SK-N-SH treated with all-trans-retinoic acid at 6 μM for 48 hours (cell line): ENCODE results near the gene TRMT61A.

ENCODE experiments used
- ATAC-seq: fragments of 200-7000 bp; cut with Tn5 transposase; 3 replicates; pipeline ENCODE4 v1.9.1; 2020; ENCODE audit warnings: mild to moderate bottlenecking, moderate library complexity
- ARNTL ChIP-seq: fragments of 450-650 bp; formaldehyde crosslinking; IDR thresholded peaks from 2 replicates; pipeline ENCODE4 v1.5.0; 2020; ENCODE audit warnings: low read depth, mild to moderate bottlenecking, moderate library complexity, borderline replicate concordance
- BACH2 ChIP-seq: fragments of 250-450 bp; sonication (Bioruptor Pico); IDR thresholded peaks from 2 replicates; pipeline ENCODE4 v1.9.0; 2021; ENCODE audit warnings: mild to moderate bottlenecking, borderline replicate concordance
- CREB5 ChIP-seq: fragments of 250-450 bp; sonication (Bioruptor Pico); IDR thresholded peaks from 2 replicates; pipeline ENCODE4 v1.5.1; 2020; ENCODE audit warnings: low read depth, mild to moderate bottlenecking, moderate library complexity
- CSDC2 ChIP-seq: fragments of 250-450 bp; sonication (Bioruptor Pico); IDR thresholded peaks from 2 replicates; pipeline ENCODE4 v1.5.0; 2020; ENCODE audit warnings: mild to moderate bottlenecking, moderate library complexity
- ESRRG ChIP-seq: fragments of 250-450 bp; sonication (Bioruptor Pico); IDR thresholded peaks from 2 replicates; pipeline ENCODE4 v1.6.1; 2021; ENCODE audit warnings: mild to moderate bottlenecking
- GLIS3 ChIP-seq: fragments of 250-450 bp; sonication (Bioruptor Pico); IDR thresholded peaks from 2 replicates; pipeline ENCODE4 v1.5.0; 2020; ENCODE audit warnings: mild to moderate bottlenecking, moderate library complexity
- ISL1 ChIP-seq: fragments of 250-450 bp; sonication (Bioruptor Pico); IDR thresholded peaks from 2 replicates; pipeline ENCODE4 v2.1.2; 2022; ENCODE audit warnings: mild to moderate bottlenecking, moderate library complexity
- OSR1 ChIP-seq: fragments of 250-450 bp; sonication (Bioruptor Pico); IDR thresholded peaks from 2 replicates; pipeline ENCODE4 v1.8.0; 2022; ENCODE audit warnings: moderate library complexity, mild to moderate bottlenecking, inconsistent platforms
- PATZ1 ChIP-seq: fragments of 250-450 bp; sonication (Bioruptor Pico); IDR thresholded peaks from 2 replicates; pipeline ENCODE4 v1.8.0; 2020; ENCODE audit warnings: mild to moderate bottlenecking, moderate library complexity, borderline replicate concordance
- POU6F1 ChIP-seq: fragments of 250-450 bp; sonication (Bioruptor Pico); IDR thresholded peaks from 2 replicates; pipeline ENCODE4 v1.8.0; 2021; ENCODE audit warnings: low read depth, mild to moderate bottlenecking, moderate library complexity, borderline replicate concordance
- PPARA ChIP-seq: fragments of 250-450 bp; sonication (Bioruptor Pico); IDR thresholded peaks from 2 replicates; pipeline ENCODE4 v1.5.0; 2020; ENCODE audit warnings: mild to moderate bottlenecking, borderline replicate concordance
- RARB ChIP-seq: fragments of 250-450 bp; sonication (Bioruptor Pico); IDR thresholded peaks from 2 replicates; pipeline ENCODE4 v1.8.0; 2021; ENCODE audit warnings: mild to moderate bottlenecking, moderate library complexity
- SNAI2 ChIP-seq: fragments of 250-450 bp; sonication (Bioruptor Pico); IDR thresholded peaks from 2 replicates; pipeline ENCODE4 v1.5.0; 2020; ENCODE audit warnings: mild to moderate bottlenecking, moderate library complexity
- TCF4 ChIP-seq: fragments of 250-450 bp; sonication (Bioruptor Pico); IDR thresholded peaks from 2 replicates; pipeline ENCODE4 v1.8.0; 2021; ENCODE audit warnings: mild to moderate bottlenecking, moderate library complexity, borderline replicate concordance
- TOX ChIP-seq: fragments of 250-450 bp; sonication (Bioruptor Pico); IDR thresholded peaks from 2 replicates; pipeline ENCODE4 v1.8.0; 2021; ENCODE audit warnings: mild to moderate bottlenecking, moderate library complexity, borderline replicate concordance
- TSHZ2 ChIP-seq: fragments of 250-450 bp; sonication (Bioruptor Pico); IDR thresholded peaks from 2 replicates; pipeline ENCODE4 v1.5.0; 2020; ENCODE audit warnings: mild to moderate bottlenecking, moderate library complexity
- ZC3H10 ChIP-seq: fragments of 250-450 bp; sonication (Bioruptor Pico); IDR thresholded peaks from 2 replicates; pipeline ENCODE4 v1.5.1; 2021; ENCODE audit warnings: mild to moderate bottlenecking, moderate library complexity
- ZFP3 ChIP-seq: fragments of 250-450 bp; sonication (Bioruptor Pico); IDR thresholded peaks from 2 replicates; pipeline ENCODE4 v1.5.0; 2020; ENCODE audit warnings: mild to moderate bottlenecking, moderate library complexity
- ZFP30 ChIP-seq: fragments of 450-650 bp; formaldehyde crosslinking; IDR thresholded peaks from 2 replicates; pipeline ENCODE4 v1.5.0; 2022; ENCODE audit warnings: mild to moderate bottlenecking, moderate library complexity
- ZNF565 ChIP-seq: fragments of 450-650 bp; formaldehyde crosslinking; conservative IDR thresholded peaks from 2 replicates; pipeline ENCODE4 v1.5.0; 2020; ENCODE audit warnings: low read depth, mild to moderate bottlenecking, moderate library complexity
- ZNF70 ChIP-seq: fragments of 450-650 bp; formaldehyde crosslinking; IDR thresholded peaks from 2 replicates; pipeline ENCODE4 v1.5.0; 2020; ENCODE audit warnings: mild to moderate bottlenecking, moderate library complexity
- ZNF8 ChIP-seq: fragments of 450-650 bp; formaldehyde crosslinking; IDR thresholded peaks from 2 replicates; pipeline ENCODE4 v1.5.0; 2020; ENCODE audit warnings: mild to moderate bottlenecking, moderate library complexity

Gene TRMT61A

GRCh38 chr14:103574104-103574503 lies 45.1 kb downstream of the TRMT61A start:
- no peak for ATAC-seq
- TF ChIP-seq PATZ1 (no peak), OSR1 (CRISPR knock-in tag) (no peak), GLIS3 (CRISPR knock-in tag) (no peak), BACH2 (CRISPR knock-in tag) (no peak), CSDC2 (no peak), ARNTL (CRISPR knock-in tag) (no peak), ZFP3 (CRISPR knock-in tag) (no peak), ZNF8 (no peak)
- TF ChIP-seq, all 23 proteins: peak for 0

GRCh38 chr14:103574707-103575285 lies 45.8 kb downstream of the TRMT61A start:
- TF ChIP-seq PPARA (CRISPR knock-in tag) (no peak), CSDC2 (no peak), SNAI2 (CRISPR knock-in tag) (no peak), ZNF70 (CRISPR knock-in tag) (no peak), TSHZ2 (CRISPR knock-in tag) (no peak), ZFP3 (CRISPR knock-in tag) (no peak), OSR1 (CRISPR knock-in tag) (no peak), ZNF8 (no peak), TOX (CRISPR knock-in tag) (no peak), ESRRG (CRISPR knock-in tag) (no peak), TCF4 (CRISPR knock-in tag) (no peak), BACH2 (CRISPR knock-in tag) (no peak), POU6F1 (CRISPR knock-in tag) (no peak), ZFP30 (CRISPR knock-in tag) (no peak), GLIS3 (CRISPR knock-in tag) (no peak), ISL1 (CRISPR knock-in tag) (no peak), ZC3H10 (CRISPR knock-in tag) (no peak), ARNTL (CRISPR knock-in tag) (no peak), RARB (CRISPR knock-in tag) (no peak)
- ATAC-seq = no peak

GRCh38 chr14:103576371-103577024 lies 47.5 kb downstream of the TRMT61A start:
- peak; percentile 99 for ATAC-seq
- TF ChIP-seq BACH2 (CRISPR knock-in tag) (no peak), ZNF565 (no peak), OSR1 (CRISPR knock-in tag) (no peak), ZFP3 (CRISPR knock-in tag) (no peak), ZC3H10 (CRISPR knock-in tag) (no peak), ZFP30 (CRISPR knock-in tag) (no peak), PPARA (CRISPR knock-in tag) (no peak), RARB (CRISPR knock-in tag) (no peak), ZNF70 (CRISPR knock-in tag) (no peak), TCF4 (CRISPR knock-in tag) (no peak), ISL1 (CRISPR knock-in tag) (no peak), CREB5 (no peak), SNAI2 (CRISPR knock-in tag) (no peak), TOX (CRISPR knock-in tag) (no peak)
- TF ChIP-seq, all 23 proteins: peak for 0
